SK-N-SH (cell line): ENCODE data around the gene SKI. TPM values are rescaled to one million over a fixed set of nuclear protein-coding genes. Genes with fewer than 3 reads are reported as not detected.

Experiments
- CTCF ChIA-PET: fragments of 300-600, 350-600 bp; formaldehyde crosslinking; extraction: SDS; loops from one replicate; lab custom pipeline; 2021; lab: Yijun Ruan, JAX
- POLR2A ChIA-PET: fragments of 350-600 bp; sonication (Branson Sonifier 250); formaldehyde crosslinking; extraction: SDS; loops from one replicate; lab custom pipeline; 2020; ENCODE audit warnings: antibody characterized with exemption, inconsistent platforms; lab: Yijun Ruan, JAX
- DNase-seq: peaks from one replicate; pipeline ENCODE4 v3.0.0; 2012
- H2AFZ ChIP-seq: fragments of 200-600 bp; sonication (generic); 2 replicates; pipeline ENCODE4 v1.8.1; 2016; ENCODE audit warnings: antibody characterized with exemption, mild to moderate bottlenecking, low read depth
- H3F3A ChIP-seq: fragments of 200-600 bp; sonication (generic); replicated peaks from 2 replicates; pipeline ENCODE3; 2016; ENCODE audit warnings: antibody characterized with exemption, mild to moderate bottlenecking; ENCODE audit not compliant: insufficient read depth
- H3K27ac ChIP-seq, 2 experiments: fragments of 200-500 bp in 1 of 2; fragments of 200-600 bp in 1 of 2; sonication (Bioruptor generic) in 1 of 2; sonication (generic), shearing (Covaris generic) in 1 of 2; 2 replicates each; pipeline versions ENCODE4 v1.5.1 to v1.6.1; 2014 to 2016; ENCODE audit warnings: low read depth in 2 of 2, inconsistent platforms in 1 of 2, low read length in 1 of 2, mild to moderate bottlenecking in 1 of 2, mixed read lengths in 1 of 2
- H3K27me3 ChIP-seq: fragments of 200-600 bp; sonication (generic), shearing (Covaris generic); 2 replicates; pipeline ENCODE4 v1.6.1; 2016; ENCODE audit warnings: mixed run types; ENCODE audit not compliant: insufficient read depth
- H3K36me3 ChIP-seq, 2 experiments: fragments of 200-500 bp in 1 of 2; fragments of 200-600 bp in 1 of 2; sonication (Bioruptor generic) in 1 of 2; sonication (generic) in 1 of 2; replicated peaks in 1 of 2; 2 replicates each; pipeline versions ENCODE3 to v1.5.1; 2014 to 2016; ENCODE audit warnings: low read length in 1 of 2, mild to moderate bottlenecking in 1 of 2; ENCODE audit not compliant: insufficient read depth in 2 of 2, control insufficient read depth in 1 of 2
- H3K4me1 ChIP-seq, 2 experiments: fragments of 200-500 bp in 1 of 2; fragments of 200-600 bp in 1 of 2; sonication (Bioruptor generic) in 1 of 2; sonication (generic), shearing (Covaris generic) in 1 of 2; 2 replicates each; pipeline versions ENCODE4 v1.5.1 to v1.6.1; 2014 to 2016; ENCODE audit warnings: low read depth in 1 of 2, low read length in 1 of 2, mixed run types in 1 of 2; ENCODE audit not compliant: insufficient read depth in 2 of 2, control insufficient read depth in 1 of 2
- H3K4me2 ChIP-seq: fragments of 200-600 bp; sonication (generic), shearing (Covaris generic); 2 replicates; pipeline ENCODE4 v1.6.1; 2017; ENCODE audit warnings: mixed run types
- H3K4me3 ChIP-seq, 2 experiments: fragments of 200-500 bp in 1 of 2; fragments of 200-600 bp in 1 of 2; sonication (Bioruptor generic) in 1 of 2; sonication (generic), shearing (Covaris generic) in 1 of 2; 2 replicates each; pipeline versions ENCODE4 v1.5.1 to v1.8.1; 2014 to 2016; ENCODE audit warnings: low read depth in 2 of 2, inconsistent platforms in 1 of 2, low read length in 1 of 2, mild to moderate bottlenecking in 1 of 2, mixed read lengths in 1 of 2, moderate library complexity in 1 of 2
- H3K79me2 ChIP-seq: fragments of 200-600 bp; sonication (generic); 2 replicates; pipeline ENCODE4 v1.8.1; 2017; ENCODE audit warnings: mild to moderate bottlenecking; ENCODE audit not compliant: insufficient read depth
- H3K9ac ChIP-seq: fragments of 200-600 bp; sonication (generic); 2 replicates; pipeline ENCODE4 v1.6.1; 2017; ENCODE audit warnings: mixed run types
- H3K9me2 ChIP-seq: fragments of 200-600 bp; sonication (generic); 2 replicates; pipeline ENCODE4 v1.6.1; 2017; ENCODE audit warnings: mixed run types
- H3K9me3 ChIP-seq: fragments of 200-600 bp; sonication (generic); 2 replicates; pipeline ENCODE4 v1.6.1; 2017; ENCODE audit warnings: mixed run types, mild to moderate bottlenecking, moderate library complexity
- H4K20me1 ChIP-seq: fragments of 200-600 bp; sonication (generic); 2 replicates; pipeline ENCODE4 v1.6.1; 2017; ENCODE audit warnings: mild to moderate bottlenecking, mixed run types; ENCODE audit not compliant: insufficient read depth
- CHD2 ChIP-seq: fragments of 150-350 bp; IDR thresholded peaks from 2 replicates; pipeline ENCODE4 v1.6.1; 2018; ENCODE audit warnings: low read length; ENCODE audit not compliant: partially characterized antibody
- ELF1 ChIP-seq: IDR thresholded peaks from 2 replicates; pipeline ENCODE4 v1.4.0; 2012
- FOSL2 ChIP-seq: IDR thresholded peaks from 2 replicates; pipeline ENCODE4 v1.4.0; 2012; ENCODE audit warnings: low read depth, mild to moderate bottlenecking, moderate library complexity, borderline replicate concordance
- GABPA ChIP-seq: IDR thresholded peaks from 2 replicates; pipeline ENCODE4 v1.4.0; 2012; ENCODE audit warnings: low read depth, mild to moderate bottlenecking
- IRF3 ChIP-seq: fragments of 150-350 bp; IDR thresholded peaks from 2 replicates; pipeline ENCODE4 v1.6.1; 2016; ENCODE audit warnings: mild to moderate bottlenecking, low read depth, low read length
- JUND ChIP-seq: IDR thresholded peaks from 2 replicates; pipeline ENCODE4 v1.4.0; 2012
- MEF2A ChIP-seq: IDR thresholded peaks from 2 replicates; pipeline ENCODE4 v1.4.0; 2012; ENCODE audit warnings: low read depth, borderline replicate concordance
- MXI1 ChIP-seq: IDR thresholded peaks from 2 replicates; pipeline ENCODE4 v1.6.1; 2012; ENCODE audit warnings: mild to moderate bottlenecking, low read depth, low read length, improper control_type of control experiment
- NFIC ChIP-seq: IDR thresholded peaks from 2 replicates; pipeline ENCODE4 v1.4.0; 2012; ENCODE audit warnings: borderline replicate concordance
- NRF1 ChIP-seq: IDR thresholded peaks from 2 replicates; pipeline ENCODE4 v1.6.1; 2012; ENCODE audit warnings: low read depth, mild to moderate bottlenecking, low read length
- RAD21 ChIP-seq: IDR thresholded peaks from 2 replicates; pipeline ENCODE4 v1.6.1; 2012; ENCODE audit warnings: mild to moderate bottlenecking, low read length
- RCOR1 ChIP-seq: fragments of 150-350 bp; IDR thresholded peaks from 2 replicates; pipeline ENCODE4 v1.6.1; 2017; ENCODE audit warnings: antibody characterized with exemption, low read length
- REST ChIP-seq: IDR thresholded peaks from 2 replicates; pipeline ENCODE4 v1.6.1; 2012; ENCODE audit warnings: mild to moderate bottlenecking, low read depth, low read length, moderate library complexity
- RFX5 ChIP-seq: IDR thresholded peaks from 2 replicates; pipeline ENCODE4 v1.6.1; 2012; ENCODE audit warnings: mild to moderate bottlenecking, improper control_type of control experiment, low read length
- SIN3A ChIP-seq: IDR thresholded peaks from 2 replicates; pipeline ENCODE4 v1.6.1; 2012; ENCODE audit warnings: low read depth, mild to moderate bottlenecking, low read length, moderate library complexity, borderline replicate concordance
- USF2 ChIP-seq: fragments of 150-350 bp; IDR thresholded peaks from 2 replicates; pipeline ENCODE4 v1.6.1; 2017; ENCODE audit warnings: antibody characterized with exemption, low read length, low read depth, borderline replicate concordance
- WGBS: methylation state at CpG from one replicate; pipeline ENCODE4 v1.1.6; 2017; ENCODE audit warnings: low lambda C conversion rate; 5-methylcytosine and 5-hydroxymethylcytosine counted together
- polyA plus RNA-seq, 3 experiments: library from polyadenylated mRNA; depleted of rRNA; stranded (reverse); fragments of >200 nt; gene quantifications; 2 replicates each; pipeline ENCODE4 v1.2.3, GENCODE V29; 2012

The SKI gene
- polyA plus RNA-seq, 1 of the 3 experiments (the other 2 are of a cell fraction): 7.2 TPM

GRCh38 chr1:2251363-2251762 is 23.2 kb downstream of the SKI start:
- ChIA-PET CTCF (no interaction called here), POLR2A (no interaction called here)
- H3K9me2 ChIP-seq: no peaks in the 10 kb centered on the region
- no peaks in the 10 kb centered on the region for H3K9me3 ChIP-seq
- no peaks in the 10 kb centered on the region for H3K36me3 ChIP-seq
- H3K79me2 ChIP-seq: peaks cover 100% of the 10 kb centered on the region
- peaks cover 2 to 16% of the 10 kb centered on the region in 2 experiments; a peak in 1 of 4 replicates for H3K4me1 ChIP-seq
- no peak overlapping the region for H3K4me2 ChIP-seq
- H3F3A ChIP-seq: peaks cover 16% of the 10 kb centered on the region
- H4K20me1 ChIP-seq: peaks cover 93% of the 10 kb centered on the region
- no peak overlapping the region for H3K27ac ChIP-seq
- H3K4me3 ChIP-seq: no peak overlapping the region
- WGBS: 85% methylated on average over 14 of the region's 14 CpGs
- H2AFZ ChIP-seq: no peak overlapping the region
- H3K9ac ChIP-seq: no peak overlapping the region
- no peak for TF ChIP-seq NFIC
- TF ChIP-seq SIN3A: no peak
- TF ChIP-seq CHD2: no peak
- TF ChIP-seq USF2: no peak
- TF ChIP-seq RCOR1: no peak
- no peak for TF ChIP-seq NRF1
- no peak for TF ChIP-seq REST
- TF ChIP-seq IRF3: no peak
- no peak for TF ChIP-seq MEF2A
- no peak for TF ChIP-seq RAD21
- TF ChIP-seq ELF1: no peak
- TF ChIP-seq MXI1: no peak
- TF ChIP-seq RFX5: no peak
- TF ChIP-seq FOSL2: no peak
- TF ChIP-seq JUND: no peak
- no peak for TF ChIP-seq GABPA
- H3K27me3 ChIP-seq: no peaks in the 10 kb centered on the region
- no peak for DNase-seq
